ENCODE results near the gene KCNH2.

DNA sequence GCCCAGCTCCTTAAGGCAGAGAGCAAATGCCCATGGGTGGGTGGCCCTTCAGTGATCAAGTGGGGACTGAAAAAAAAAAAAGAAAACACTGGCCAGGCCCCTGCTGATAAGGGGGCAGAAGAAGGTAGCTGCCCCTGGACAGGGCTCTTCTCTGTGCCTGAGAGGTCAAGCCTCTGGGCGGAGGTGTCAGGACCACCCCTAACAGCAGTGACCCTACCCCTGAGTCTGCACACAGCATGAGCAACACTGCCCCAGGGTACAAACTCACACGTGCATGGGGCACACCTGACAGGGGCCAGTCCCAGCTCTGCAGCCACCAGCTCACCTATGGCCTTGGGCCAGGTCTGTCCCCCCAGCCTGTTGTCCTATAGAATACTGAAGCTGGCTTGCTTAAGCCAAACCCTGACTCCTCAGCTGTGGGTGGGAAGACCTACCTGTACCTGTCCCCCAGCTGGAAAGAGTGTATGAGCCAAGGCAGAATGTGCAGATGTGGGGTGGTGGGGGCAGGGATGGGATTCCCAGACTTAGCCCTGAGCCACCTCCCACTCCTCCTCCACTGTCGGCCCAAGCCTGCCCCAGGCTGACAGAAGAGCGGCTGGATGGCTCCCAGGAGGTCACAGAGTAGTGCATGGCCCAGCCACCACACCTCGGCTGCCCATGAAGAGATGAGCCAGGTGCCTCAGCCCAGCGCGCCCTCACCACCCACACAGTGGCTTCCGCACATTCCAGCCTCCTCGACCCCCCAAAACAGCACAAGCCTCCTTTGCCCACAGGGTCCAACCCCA, 23.7 kb downstream of the KCNH2 start:
- TF ChIP-seq, protein P1, sequence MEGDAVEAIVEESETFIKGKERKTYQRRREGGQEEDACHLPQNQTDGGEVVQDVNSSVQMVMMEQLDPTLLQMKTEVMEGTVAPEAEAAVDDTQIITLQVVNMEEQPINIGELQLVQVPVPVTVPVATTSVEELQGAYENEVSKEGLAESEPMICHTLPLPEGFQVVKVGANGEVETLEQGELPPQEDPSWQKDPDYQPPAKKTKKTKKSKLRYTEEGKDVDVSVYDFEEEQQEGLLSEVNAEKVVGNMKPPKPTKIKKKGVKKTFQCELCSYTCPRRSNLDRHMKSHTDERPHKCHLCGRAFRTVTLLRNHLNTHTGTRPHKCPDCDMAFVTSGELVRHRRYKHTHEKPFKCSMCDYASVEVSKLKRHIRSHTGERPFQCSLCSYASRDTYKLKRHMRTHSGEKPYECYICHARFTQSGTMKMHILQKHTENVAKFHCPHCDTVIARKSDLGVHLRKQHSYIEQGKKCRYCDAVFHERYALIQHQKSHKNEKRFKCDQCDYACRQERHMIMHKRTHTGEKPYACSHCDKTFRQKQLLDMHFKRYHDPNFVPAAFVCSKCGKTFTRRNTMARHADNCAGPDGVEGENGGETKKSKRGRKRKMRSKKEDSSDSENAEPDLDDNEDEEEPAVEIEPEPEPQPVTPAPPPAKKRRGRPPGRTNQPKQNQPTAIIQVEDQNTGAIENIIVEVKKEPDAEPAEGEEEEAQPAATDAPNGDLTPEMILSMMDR (IDR thresholded peaks at IDR 0.05) = no peak
- no peak for TF ChIP-seq EZH2 (IDR thresholded peaks at IDR 0.05; ENCODE audit: borderline replicate concordance, insufficient read depth, low read depth, low read length, poor library complexity, severe bottlenecking)
